ENCODE data around the gene STYXL2.

Gene STYXL2

DNA sequence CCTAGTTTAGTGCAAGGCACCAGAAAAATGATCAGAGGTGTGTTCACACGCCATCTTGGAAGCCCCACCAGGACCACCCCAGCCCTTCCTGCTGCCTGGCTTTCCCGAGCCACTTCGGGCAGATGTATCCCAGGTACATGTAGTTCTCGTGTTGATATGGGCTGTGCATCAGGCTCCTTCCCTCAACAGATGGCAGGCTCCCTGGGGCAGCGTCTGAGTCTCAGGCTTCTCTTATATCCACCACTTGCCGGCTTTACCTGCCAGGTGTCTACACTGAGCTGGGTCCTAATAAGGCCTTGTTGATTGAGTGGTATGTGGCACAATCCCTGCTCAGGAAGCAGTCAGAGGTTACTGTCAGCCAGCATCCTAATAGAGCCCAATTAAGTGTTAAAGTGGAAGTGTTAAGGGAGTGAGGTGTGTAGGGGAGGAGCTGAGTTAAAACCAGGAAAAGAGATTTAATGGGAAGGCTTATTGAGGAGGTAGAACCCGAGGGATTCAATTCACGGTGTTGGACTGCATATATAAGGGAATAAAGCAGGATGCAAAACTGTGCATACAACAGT lies 12.2 kb upstream of the STYXL2 start:
- DNase-seq (ENCODE audit: low read depth), result no peak

DNA sequence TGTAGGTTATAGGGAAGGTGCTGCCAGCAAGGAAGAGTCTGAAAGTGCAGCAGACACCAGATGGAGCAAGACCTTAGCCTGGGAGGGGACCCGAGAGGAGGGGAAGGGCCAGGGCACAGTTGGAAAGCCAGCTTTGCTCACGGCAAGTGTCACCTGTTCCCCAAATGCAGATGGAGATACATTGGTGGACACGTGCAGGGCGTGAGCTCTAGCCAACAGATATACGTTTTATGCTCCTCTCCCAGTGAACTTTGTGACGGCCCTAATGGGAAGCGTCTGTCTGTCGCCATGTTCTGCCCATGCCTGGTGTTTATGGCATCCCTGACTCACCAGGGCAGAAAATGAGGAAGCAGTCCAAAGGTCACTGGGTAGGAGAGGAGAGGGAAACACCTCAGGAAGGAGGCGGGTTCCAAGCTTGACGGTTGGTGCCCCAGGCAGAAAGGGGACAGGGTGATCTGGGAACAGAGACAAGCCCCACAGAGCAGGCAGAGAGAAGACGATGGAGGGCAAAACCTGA lies 11.3 kb upstream of the STYXL2 start:
- DNase-seq (ENCODE audit: low read depth), result no peak

DNA sequence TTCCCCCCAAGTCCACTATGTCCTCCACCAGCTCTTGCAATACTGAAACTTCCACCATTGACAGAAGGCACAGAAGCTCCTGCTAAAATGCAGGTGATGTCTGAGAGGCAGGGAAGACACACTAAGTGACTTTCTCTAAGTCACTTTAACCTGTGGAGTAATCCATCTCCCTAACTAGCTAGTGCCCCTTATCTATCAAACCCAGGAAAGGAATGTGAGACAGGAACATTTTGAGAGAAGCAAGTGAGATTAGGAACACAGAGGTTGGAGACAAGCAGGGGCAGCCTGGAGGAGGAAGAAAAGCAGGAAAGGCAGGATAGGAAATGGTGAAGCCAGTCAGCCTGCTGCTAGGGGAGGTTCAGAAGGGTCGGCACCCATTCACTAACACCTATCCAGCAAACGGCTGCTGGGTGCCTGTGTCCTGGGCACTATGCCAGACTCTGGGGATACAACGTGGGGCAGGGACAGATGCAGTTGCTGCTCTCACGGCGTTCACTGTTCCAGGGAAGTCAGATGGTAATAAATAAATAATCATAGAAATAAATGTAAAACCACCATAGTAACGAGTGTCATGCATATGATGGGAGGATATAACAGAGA lies 10.7 kb upstream of the STYXL2 start:
- DNase-seq (ENCODE audit: low read depth), result no peak

DNA sequence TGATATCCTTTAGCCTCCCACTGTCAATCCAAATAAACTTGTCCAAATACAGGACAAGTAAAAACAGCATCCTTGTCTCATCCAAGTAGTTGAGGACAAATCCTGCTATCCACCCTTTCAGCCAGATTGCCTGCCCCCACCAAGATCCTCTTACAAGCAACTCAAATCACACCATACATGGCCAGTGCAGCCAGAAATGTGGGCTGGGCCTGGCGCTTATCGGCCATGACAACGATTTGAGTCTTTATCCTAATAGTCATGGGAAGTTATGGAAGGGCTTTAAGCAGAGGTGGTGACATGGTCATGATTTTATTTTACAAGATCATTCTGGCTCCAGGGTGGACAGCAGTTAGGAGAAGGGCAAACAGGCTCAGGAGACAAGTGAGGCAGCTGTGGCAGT lies 10.0 kb upstream of the STYXL2 start:
- DNase-seq (ENCODE audit: low read depth), result no peak

DNA sequence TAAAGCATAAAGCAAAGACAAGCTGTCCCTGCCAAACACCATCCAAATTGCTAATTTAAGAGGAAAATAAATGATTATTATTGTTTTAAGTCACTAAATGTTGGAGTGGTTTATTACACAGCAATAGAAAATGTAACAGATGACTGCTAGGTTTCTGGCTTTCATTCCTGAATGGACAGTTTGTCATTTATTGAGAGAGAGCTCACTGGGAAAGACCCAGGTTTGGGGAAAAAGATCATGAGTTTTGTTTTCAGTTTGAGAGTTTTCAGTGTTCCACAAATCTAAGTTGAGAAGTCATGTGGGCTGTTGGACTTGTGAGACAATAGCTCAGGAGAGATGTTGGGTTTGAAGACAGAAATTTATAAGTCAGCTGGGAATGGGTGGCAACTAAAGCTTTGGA lies 9.1 kb upstream of the STYXL2 start:
- DNase-seq (ENCODE audit: low read depth), result no peak

DNA sequence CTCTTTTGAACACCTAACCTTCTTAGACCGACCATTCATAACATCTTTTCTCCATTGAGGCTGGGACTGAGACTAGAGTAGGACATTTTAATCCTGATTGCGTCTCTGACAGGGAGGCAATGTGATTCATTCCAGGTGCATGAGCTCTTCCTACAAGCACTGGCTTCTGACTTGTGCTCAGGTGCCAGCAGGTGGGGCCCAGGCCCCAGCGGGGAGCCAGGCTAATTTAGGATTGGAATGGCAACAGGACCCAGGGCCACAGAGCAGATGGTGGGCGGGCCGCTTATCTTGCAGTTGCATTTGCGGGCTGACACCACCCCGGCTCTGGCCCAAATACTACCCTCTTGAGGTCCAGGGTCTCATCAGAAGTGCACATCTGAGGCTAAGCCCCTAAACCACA lies 7.8 kb upstream of the STYXL2 start:
- no peak for DNase-seq (ENCODE audit: low read depth)

DNA sequence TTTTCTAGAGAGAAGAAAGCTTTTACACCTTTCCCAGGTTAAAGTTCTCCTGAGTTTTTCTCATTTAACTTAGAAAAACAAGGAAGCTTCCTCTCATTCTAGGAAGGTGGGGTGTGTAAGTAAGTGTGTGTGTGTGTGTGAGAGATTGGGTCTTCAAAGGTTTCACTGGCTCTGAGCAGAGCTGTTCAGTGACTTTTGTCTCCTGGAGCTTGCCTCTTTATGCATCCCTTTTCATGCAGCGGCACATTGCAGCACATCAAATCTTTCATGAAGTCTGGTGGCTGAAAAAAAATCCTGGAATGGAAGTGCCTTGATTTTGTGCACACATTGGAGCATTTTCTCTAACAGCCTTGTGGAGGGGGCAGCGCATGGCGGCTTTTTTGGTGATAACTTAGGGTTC lies 7.1 kb upstream of the STYXL2 start:
- no peak for DNase-seq (ENCODE audit: low read depth)

DNA sequence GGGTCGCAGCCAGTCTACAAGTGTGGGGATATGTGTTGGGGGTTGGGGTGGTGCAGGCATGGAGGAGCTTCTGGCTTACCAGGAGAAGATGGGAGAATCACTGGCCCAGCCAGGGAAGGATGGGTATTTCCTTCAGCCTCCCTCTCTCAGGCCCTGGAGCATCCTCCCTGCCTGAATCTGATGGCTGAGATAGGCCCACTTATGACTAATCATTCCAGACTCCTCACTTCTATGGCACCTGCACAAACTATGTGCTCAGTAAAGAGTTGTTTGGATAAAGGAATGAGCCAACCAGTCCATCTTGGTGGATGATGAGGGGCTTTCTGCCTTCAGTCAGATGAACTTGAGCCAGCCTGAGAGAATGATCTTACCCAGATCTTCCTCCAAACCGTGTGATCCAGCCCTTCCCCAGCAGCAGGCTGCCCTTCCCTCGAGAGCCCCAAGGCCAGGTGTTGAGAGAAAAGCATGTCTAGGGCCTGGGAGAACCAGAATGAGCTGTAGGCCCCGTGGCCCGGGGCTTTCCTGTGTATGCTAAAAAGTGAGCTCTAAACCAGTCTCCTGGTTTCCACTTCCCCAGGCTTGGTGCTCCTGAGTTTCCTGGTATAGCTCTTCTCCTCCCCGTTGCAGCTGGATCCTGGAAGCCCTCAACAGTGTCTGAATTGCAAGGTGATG lies 5.0 kb upstream of the STYXL2 start:
- no peak for DNase-seq (ENCODE audit: low read depth)

DNA sequence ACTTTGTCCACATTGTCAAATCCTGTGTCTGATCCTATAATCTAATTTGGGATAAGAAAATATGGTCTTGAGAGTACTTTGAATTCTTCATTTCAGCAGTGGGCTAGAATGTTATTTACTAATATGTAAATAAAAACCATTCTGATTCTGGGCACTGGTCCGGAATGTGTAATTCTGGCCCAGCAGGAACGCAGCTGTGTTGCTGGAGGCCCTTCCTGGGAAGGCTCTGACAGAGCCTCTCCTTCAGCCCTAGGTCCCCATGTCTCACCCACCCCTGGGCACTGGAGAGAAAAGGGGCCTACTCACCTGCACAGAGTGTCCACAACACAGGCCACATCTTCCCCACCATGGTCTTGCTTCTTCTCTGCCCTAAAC lies 3.9 kb upstream of the STYXL2 start:
- no peak for DNase-seq (ENCODE audit: low read depth)

DNA sequence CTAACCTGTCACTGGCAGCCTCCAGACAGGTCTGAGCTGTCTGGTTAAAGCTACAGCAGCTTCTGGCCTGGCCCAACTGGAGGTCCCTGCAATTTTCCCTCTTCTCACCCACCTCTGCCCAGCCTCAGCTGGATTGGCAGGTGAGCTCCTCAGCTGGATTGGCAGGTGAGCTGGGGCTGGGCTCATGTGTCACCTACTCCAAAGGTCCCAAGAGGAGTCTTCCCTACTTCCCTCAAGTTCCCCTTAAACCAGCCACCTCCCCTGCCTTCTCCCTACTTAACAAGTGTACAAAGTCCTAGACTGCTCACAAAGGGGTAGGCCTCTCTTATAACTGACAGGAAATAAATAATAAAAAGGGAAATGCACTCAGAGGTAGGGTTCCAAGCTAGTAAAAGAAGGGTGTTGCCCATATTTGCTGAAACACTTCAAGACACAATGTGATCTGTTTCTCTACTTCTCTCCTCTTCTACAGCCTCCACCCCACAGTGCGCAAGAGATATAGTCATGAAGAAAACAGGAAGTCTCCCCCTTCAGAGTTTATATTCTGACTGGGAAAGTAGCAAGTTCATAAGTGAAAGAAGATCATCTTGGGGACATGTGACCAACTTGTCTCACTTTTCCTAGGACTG lies 3.4 kb upstream of the STYXL2 start, which contains the start of gene GPA33:
Gene GPA33, minus strand, starts transcription at position 64 of the 629 bp plus-strand sequence. CDS start 90 bp downstream, outside the sequence.
- no peak for DNase-seq (ENCODE audit: low read depth)

DNA sequence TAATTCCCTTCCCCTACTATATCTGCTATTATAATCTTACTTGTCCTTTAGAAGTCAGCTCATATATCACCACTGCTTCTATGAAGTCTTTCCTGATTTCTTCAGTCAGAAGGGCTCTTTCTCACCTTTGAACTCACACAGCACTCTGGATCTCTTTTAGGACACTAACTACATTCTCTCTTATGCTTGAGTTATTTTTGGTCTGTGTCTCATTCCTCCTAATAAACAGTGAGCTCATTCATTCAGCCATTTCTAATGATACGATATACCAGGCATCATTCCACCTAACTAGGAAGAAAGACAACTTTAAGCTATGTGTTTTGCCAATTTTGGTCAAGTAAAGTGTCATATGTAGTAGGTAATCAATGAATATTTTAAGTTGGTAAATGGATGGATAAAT lies 1.2 kb upstream of the STYXL2 start:
- no peak for DNase-seq (ENCODE audit: low read depth)

DNA sequence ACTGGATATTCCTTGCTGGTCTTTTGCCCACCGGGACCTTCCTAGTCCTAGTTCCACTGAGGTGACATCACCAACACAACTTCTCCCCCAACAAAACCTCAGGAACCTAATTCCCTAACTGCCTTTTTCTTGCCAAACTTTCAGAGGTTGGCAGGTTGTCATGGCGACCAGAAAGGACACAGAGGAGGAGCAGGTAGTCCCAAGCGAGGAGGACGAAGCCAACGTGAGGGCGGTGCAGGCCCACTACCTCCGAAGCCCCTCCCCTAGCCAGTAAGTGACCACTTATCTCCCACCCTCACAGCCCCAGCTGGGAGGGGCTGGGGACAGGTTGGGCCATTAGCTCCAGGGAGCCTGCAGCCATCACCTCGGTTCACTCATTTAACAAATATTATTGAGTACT lies 815 bp downstream of the STYXL2 start:
- DNase-seq (ENCODE audit: low read depth), result no peak

DNA sequence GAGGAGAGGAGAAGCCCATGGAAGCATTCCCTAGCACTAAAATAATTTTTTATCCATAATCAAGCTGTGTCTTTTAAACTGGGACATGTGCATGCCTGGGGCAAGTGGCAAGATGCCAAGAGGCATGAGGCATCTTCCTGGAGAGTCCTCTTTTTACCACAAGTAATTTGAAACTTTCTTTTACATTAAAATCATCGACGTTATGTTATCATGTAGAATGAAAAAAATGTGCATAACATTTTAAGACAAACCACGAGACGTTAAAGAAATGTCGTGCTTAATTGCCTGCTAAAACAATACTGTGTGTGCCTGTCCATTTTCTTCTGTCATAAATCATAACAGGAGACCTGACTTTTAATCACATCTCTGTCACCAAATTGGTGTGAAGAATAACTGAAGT lies 1.5 kb downstream of the STYXL2 start:
- no peak for DNase-seq (ENCODE audit: low read depth)

DNA sequence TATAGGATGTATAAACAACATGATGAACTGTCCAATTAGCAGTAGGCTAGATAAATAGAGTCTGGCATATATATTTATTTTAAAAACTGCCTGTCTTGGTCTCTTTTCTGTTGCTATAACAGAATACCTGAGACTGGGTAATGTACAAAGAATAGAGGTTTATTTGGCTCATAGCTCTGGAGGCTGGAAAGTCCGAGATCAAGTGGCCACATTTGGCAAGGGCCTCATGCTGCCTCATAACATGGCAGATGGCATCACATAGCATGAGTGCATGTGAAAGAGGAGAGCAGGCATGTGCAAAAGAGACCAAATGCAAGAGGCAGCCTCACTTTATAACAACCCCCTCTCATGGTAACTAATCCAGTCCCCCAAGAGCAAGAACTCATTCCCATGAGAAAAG lies 6.0 kb downstream of the STYXL2 start:
- no peak for DNase-seq (ENCODE audit: low read depth)

DNA sequence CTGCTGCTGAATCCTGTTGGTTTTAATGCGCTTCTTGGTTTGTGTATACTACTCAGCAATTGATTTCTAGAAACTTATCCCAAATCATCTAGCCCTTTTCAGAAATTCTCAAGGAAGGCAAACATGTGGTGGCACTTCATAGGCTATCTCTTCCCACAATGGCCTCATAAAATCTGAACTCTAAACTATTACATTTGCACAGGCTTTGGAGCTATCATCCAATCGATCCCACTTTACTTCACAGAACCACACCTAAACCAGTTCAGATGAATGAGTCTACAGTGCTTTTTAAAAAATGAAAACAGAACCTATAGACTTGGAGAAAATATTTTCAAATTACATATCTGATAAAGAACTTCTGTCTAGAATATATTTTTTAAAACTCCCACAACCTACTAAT lies 6.9 kb downstream of the STYXL2 start:
- DNase-seq (ENCODE audit: low read depth), result no peak

DNA sequence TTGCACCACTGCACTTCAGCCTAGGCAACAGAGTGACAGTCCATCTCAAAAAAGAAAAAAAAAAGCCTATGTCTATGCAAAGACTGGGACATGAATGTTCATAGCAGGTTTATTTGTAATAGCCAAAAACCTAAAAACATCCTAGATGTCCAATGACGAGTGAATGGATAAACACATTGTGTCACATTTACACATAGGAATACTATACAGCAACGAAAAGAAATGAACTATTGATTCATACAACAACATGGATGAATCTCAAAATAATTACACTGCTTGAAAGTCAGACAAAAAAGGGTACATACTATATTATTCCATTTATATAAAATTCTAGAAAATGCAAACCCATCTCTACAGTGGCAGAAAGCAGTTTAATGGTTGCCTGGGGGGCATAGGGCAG lies 7.9 kb downstream of the STYXL2 start:
- no peak for DNase-seq (ENCODE audit: low read depth)

DNA sequence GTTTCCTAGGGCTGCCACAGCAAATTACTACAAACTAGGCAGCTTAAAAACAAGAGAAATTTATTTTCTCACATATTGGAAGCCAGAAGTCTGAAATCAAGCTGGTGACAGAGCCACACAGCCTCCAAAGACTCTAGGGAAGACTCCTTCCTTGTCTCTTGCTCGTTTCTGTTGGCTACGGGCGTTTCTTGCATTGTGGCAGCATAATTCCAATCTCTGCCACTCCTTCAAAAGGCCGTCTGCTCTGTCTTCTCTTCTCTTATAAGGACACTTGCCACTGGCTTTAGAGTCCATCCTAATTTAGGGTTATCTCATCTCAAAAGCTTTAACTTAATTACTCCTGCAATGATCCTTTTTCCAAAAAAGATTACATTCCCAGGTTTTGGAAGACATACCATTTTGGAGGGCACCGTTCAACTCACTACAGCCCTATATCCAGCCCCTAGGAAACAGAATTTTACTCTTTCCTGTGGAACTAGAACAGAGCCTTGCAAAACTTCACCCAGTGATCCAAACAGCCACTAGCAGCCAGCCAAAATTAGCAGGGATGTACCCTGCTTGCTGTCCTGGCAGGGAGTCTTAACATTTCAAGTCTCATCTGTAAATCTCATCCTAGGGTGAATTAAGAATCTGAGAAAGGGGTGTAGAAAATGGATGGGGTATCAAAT lies 9.2 kb downstream of the STYXL2 start:
- no peak for DNase-seq (ENCODE audit: low read depth)

DNA sequence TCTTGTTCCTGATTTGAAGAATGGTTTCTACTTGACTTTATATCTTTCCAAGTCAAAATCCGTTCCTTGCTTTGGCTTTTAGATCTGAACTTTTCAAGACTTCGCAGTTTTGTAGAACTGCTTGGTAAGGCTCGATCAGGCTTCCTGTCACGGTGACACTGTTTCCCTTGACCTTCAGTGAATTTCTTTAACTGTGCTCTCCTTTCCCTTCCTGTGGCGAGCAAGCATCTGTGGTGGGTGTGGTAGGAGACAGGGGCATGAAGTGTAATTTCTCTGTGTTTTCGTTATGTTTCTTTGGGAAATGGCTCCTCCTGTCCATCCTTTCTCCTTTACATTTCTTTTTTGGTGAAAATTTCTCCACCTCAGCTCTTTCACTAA lies 10.4 kb downstream of the STYXL2 start:
- DNase-seq (ENCODE audit: low read depth), result no peak

DNA sequence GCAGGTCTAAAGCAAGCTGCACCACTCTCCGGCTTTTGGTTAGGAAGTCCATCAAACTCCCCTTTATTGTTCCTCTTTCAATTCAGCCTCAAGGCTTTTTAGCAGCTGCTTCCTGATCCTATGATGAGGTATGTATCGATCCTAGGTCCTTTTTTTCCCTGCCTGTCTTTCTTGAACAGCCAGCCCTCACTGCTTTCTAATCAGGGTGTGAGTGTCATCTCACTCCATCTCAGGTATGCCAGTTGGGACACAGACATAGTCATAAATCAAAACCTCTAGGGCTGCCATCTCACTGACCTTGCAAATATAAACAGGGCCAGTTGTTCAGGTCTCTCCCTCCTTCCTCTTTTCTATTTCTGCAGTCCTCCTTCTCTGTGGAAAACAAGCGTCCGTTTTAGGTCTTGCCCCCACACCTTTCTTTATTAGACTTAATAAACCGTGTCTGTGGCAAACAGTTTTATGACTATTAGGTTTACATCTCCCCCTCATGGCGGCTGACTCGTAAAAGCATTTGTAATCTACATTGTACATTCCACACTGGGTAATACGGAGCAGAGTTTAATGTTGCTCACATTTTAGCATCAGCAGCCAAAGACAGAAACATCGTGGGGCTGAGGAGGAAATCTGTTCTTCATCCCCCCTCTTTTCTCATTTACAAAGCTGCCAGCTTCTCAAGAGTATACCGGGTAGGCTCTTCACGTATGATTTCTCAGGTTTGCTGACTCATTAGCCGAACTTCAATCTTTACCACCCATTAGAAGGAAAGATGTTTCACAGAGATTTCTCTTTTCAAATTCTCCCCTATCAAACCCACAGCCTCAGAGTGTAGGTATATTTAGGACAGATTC lies 11.6 kb downstream of the STYXL2 start:
- no peak for DNase-seq (ENCODE audit: low read depth)

DNA sequence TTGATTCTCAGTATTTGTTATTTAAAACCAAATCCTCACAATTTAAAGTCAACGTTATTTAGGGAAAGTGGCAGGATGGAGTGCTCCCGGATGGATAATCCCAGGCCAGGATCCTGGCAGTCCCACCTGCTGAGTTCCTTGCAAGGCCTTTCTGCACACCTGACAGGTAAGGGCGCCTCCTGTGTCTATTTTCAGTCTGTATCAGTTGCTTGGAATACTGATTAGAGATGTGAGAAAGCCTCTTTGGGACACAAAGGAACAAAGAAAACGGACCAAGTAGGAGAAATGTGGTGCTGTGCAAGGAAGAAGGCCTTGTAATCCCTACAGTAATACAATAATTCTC lies 12.2 kb downstream of the STYXL2 start:
- DNase-seq (ENCODE audit: low read depth), result no peak

DNA sequence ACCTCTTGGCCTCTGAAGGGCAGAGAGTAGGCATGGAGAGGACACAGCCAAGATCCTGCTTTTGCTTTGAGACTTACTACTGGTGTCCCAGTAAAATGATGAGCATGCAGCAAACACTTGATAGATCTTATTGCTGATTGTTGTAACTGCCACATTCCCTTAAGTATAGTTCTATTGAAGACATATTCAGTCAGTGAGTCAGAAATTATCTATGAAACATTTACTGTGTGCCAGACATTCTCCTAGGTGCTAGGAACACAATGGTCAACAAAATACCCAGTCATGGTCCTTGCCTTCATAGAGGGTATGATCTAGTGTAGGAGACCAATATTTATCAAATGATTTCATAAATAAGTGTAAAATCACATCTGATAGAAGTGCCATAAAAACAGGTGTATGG lies 13.6 kb downstream of the STYXL2 start:
- no peak for DNase-seq (ENCODE audit: low read depth)

DNA sequence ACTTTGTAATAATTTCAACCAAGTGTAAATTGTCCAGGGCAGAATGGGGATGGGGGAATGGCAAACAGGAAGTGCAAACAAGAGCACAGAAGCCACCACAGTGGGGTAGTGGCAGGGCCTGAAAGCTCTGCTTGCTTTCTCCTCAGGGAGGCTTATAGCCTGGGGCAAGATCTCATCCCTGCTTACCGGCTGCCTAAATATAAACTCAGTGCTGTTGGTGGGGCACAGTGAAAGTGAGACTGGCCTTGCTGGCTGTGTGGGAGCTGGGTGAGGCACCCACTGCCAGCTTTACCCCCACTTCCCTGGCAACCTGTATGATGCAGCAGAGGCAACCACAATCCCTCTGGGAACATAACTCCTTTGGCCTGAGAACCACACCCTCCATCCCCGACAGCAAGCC lies 15.2 kb downstream of the STYXL2 start:
- DNase-seq (ENCODE audit: low read depth), result no peak
